Cardiac muscle cell (in vitro differentiated cells and primary cell): ENCODE data around the gene PLXNA1. TPM values are rescaled to one million over a fixed set of nuclear protein-coding genes. Genes with fewer than 3 reads are reported as not detected.

Source experiments
- DNase-seq, 2 donors: peaks; one replicate each; pipeline versions ENCODE4 v3.0.0 to v3.0.0-alpha.2; 2010 to 2017; ENCODE audit warnings: low read depth in 1 of 2, low spot score in 1 of 2
- H3K27ac ChIP-seq: fragments of 200-600 bp; sonication (generic); 2 replicates; pipeline ENCODE4 v1.5.1; 2016
- H3K27me3 ChIP-seq: fragments of 200-600 bp; sonication (generic); 2 replicates; pipeline ENCODE4 v1.6.0; 2016; ENCODE audit warnings: control low read depth
- H3K36me3 ChIP-seq: fragments of 200-600 bp; sonication (generic); 2 replicates; pipeline ENCODE4 v1.5.1; 2016; ENCODE audit warnings: control low read depth
- H3K4me1 ChIP-seq: fragments of 200-600 bp; sonication (generic); 2 replicates; pipeline ENCODE4 v1.8.1; 2017; ENCODE audit warnings: low read depth, mild to moderate bottlenecking, mixed run types
- H3K4me3 ChIP-seq: fragments of 200-600 bp; sonication (generic); 2 replicates; pipeline ENCODE4 v1.5.1; 2016; ENCODE audit warnings: mild to moderate bottlenecking
- H3K9me3 ChIP-seq: fragments of 200-600 bp; sonication (generic); 2 replicates; pipeline ENCODE4 v1.5.1; 2017; ENCODE audit warnings: low read depth, mild to moderate bottlenecking, control low read depth
- polyA plus RNA-seq: library from polyadenylated mRNA; unstranded; fragments of >200 nt; fragmentation: Nextera tagmentation; extraction: Ambion mirVana; gene quantifications from 2 replicates; pipeline ENCODE4 v1.2.1, GENCODE V29; 2016
- total RNA-seq: library from RNA; depleted of rRNA; stranded (reverse); fragments of >200 nt; gene quantifications from 2 replicates; pipeline ENCODE4 v1.2.3, GENCODE V29; 2016
- TF ChIP-seq, protein P1 (sequence below): IDR thresholded peaks from 2 replicates; pipeline ENCODE4 v1.5.1; 2012; ENCODE audit warnings: low read depth, mild to moderate bottlenecking, low read length

PLXNA1 gene
- total and polyA plus RNA-seq, 2 experiments from 2014 or later, result 19.5 to 71.0 TPM

DNA sequence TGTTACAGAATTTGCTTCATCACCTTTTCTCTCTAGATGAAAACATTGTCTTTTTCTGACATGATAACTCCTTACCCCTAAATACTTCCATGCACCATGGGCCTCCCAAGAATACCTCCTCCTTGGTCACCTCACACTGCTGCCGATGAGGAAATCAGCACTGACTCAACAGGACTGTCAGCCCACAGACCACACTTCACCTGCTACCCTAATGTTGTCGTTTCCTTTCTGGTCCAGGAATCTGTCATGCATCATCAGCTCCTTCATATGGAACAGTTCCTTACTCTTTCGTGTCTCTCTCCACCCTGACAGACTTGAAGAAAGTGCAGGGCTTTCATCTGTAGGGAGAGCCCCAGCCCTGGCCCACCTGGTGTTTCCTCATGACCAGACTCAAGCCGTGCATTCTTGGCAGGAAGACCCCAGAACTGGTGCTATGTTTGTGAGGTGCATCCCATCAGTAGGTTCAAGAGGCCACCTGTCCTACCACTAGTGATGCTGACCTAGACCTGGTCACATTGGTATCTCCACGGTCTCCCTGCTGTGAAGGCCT, 41.1 kb upstream of the PLXNA1 start:
- Histone ChIP-seq H3K4me3 (no peak overlapping the region), H3K36me3 (no peaks in the 10 kb centered on the region), H3K9me3 (no peaks in the 10 kb centered on the region), H3K27ac (no peak overlapping the region), H3K4me1 (peaks cover 13% of the 10 kb centered on the region), H3K27me3 (no peaks in the 10 kb centered on the region)
- DNase-seq, result no peak
- TF ChIP-seq, protein P1, sequence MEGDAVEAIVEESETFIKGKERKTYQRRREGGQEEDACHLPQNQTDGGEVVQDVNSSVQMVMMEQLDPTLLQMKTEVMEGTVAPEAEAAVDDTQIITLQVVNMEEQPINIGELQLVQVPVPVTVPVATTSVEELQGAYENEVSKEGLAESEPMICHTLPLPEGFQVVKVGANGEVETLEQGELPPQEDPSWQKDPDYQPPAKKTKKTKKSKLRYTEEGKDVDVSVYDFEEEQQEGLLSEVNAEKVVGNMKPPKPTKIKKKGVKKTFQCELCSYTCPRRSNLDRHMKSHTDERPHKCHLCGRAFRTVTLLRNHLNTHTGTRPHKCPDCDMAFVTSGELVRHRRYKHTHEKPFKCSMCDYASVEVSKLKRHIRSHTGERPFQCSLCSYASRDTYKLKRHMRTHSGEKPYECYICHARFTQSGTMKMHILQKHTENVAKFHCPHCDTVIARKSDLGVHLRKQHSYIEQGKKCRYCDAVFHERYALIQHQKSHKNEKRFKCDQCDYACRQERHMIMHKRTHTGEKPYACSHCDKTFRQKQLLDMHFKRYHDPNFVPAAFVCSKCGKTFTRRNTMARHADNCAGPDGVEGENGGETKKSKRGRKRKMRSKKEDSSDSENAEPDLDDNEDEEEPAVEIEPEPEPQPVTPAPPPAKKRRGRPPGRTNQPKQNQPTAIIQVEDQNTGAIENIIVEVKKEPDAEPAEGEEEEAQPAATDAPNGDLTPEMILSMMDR, result no peak

DNA sequence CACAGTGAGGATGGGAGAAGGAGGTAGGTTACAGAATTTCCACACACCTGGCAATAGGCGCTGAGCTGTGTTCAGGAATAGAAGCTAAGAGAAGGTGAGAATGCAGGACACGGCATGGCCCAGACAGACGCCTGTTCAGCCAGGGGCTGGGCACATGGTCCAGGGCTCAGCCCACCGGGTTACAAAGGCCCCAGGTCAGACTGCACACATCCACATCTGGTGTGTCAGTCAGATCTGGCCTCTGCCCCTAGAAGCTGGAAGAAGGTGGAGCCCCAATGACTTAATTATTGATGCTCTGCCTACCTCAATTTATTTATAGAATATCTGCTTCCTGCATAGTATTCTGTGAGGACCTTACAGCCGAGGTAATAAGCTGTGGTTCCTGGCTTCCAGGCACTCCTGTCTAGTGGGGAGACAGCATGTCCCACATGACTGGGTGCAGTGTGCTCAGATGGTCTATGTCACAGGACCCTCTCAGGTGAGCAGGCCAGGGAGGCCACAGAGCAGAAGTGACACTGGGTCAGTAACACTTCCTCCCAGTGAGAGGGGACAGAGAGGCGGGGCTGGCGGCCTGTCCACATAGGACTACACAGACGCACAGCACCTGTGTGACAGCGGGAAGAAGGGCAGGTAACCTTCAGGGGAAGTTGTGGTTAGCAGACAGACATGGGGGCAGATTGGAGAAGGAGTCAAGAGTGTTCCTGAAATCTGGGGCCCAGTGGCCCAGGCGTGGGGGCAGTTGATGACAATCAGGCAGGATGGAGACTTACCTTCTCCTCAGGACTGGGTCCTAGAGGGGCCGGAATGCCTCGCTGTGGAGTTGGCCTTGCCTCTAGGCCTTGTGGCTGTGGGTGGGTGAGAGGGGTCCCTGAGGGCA, 38.6 kb upstream of the PLXNA1 start:
- Histone ChIP-seq H3K4me1 (peaks cover 10% of the 10 kb centered on the region), H3K27ac (no peak overlapping the region), H3K9me3 (no peaks in the 10 kb centered on the region), H3K4me3 (no peak overlapping the region), H3K36me3 (no peaks in the 10 kb centered on the region), H3K27me3 (no peaks in the 10 kb centered on the region)
- no peak for DNase-seq
- TF ChIP-seq, protein P1, result no peak

DNA sequence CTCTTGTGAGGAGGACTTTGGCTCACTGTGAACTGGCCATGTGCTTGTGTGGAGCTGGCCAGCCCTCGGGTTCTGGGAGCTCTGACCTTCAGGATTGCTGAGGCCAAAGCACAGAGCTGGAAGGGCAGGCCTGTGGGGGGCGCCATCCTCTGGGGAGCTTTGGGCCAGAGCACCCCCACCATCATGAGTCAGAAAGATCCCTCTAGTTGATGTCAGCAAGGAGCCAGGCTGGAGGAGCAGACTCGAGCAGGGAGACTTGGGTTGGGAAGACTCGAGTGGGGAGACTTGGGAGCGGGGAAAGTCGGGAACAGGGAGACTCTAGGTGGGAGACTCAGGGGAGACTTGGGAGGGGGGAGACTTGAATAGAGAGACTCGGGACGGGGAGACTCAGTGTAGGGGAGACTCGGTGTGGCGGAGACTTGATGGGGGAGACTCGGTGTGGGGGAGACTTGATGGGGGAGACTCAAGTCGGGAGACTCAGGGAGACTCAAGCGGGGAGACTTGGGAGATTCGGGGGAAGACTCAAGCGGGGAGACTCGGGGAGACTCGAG, 37.7 kb upstream of the PLXNA1 start:
- DNase-seq, result no peak
- TF ChIP-seq, protein P1, result peak; percentile 9
- Histone ChIP-seq H3K9me3 (no peaks in the 10 kb centered on the region), H3K4me3 (no peak overlapping the region), H3K27ac (no peak overlapping the region), H3K36me3 (no peaks in the 10 kb centered on the region), H3K4me1 (peaks cover 4% of the 10 kb centered on the region), H3K27me3 (no peaks in the 10 kb centered on the region)

DNA sequence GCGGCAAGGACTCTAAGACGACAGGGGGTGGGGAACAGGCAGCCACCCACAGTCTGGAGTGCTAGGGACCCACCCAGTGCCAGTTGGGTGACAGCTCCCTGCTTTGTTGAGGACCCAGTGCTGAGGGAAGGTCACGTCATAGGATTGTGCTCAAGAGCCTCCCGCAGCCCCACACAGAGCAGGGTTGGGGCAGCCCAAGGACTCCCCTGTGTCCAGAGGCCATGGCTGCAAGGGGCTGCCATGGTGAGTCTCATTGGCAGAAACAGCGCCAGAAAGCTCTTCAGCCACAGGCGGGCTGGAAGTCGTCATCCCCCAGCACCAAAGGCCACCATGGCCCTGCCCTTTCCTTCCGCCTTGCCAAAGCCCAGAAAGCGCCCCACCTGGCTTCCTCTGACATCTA, 37.0 kb upstream of the PLXNA1 start:
- no peaks in the 10 kb centered on the region for H3K27me3 ChIP-seq
- no peaks in the 10 kb centered on the region for H3K36me3 ChIP-seq
- H3K9me3 ChIP-seq, result no peaks in the 10 kb centered on the region
- TF ChIP-seq, protein P1, result no peak
- peaks cover 4% of the 10 kb centered on the region for H3K4me1 ChIP-seq
- no peak overlapping the region for H3K4me3 ChIP-seq
- no peak overlapping the region for H3K27ac ChIP-seq
- DNase-seq, result no peak

DNA sequence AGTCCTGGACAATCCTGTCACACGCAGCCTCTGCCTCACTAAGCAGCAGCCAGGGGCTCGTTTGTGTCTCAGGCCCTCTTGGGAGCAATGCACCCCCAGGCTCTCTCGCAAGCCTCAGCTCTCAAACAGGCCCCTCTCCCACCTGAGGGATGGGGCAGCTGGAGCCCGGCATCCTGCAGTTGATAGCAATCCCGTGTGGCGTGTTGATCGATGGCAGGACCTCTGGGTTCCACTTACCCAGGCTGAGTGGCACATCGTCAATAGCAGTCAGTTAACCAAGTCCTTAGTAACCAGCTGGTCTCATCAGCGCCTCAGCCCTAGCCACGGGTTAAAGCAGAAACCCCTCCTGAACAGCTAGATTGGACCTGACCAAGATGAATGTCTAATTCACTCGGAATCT, 36.5 kb upstream of the PLXNA1 start:
- Histone ChIP-seq H3K4me3 (no peak overlapping the region), H3K9me3 (no peaks in the 10 kb centered on the region), H3K36me3 (no peaks in the 10 kb centered on the region), H3K4me1 (peaks cover 4% of the 10 kb centered on the region), H3K27me3 (no peaks in the 10 kb centered on the region), H3K27ac (no peak overlapping the region)
- TF ChIP-seq, protein P1, result no peak
- no peak for DNase-seq
